Activated CD8-positive, alpha-beta memory T cell treated with anti-CD3 and anti-CD28 coated beads, Interleukin-2, amount 10 ng/mL, durations not matched to agents 7 days and 5 days (primary cell): ENCODE results near the gene LTBR. TPM values are rescaled to one million over a fixed set of nuclear protein-coding genes. Genes with fewer than 3 reads are reported as not detected.

ENCODE experiments used
- ATAC-seq: fragments of 150-1000 bp; cut with Tn5 transposase; one replicate; pipeline ENCODE4 v1.10.0; 2021; ENCODE audit warnings: moderate library complexity
- CTCF ChIA-PET: fragments of 350-600 bp; sonication (Branson Sonifier 250); formaldehyde crosslinking; loops from one replicate; lab custom pipeline; 2021; ENCODE audit warnings: antibody characterized with exemption; lab: Charles Lee
- DNase-seq: peaks from one replicate; pipeline ENCODE4 v3.0.0-alpha.2; 2020
- H3K27ac Mint-ChIP-seq: one replicate; pipeline ENCODE4 v1.8.0; 2021; ENCODE audit warnings: mild to moderate bottlenecking, mixed read lengths
- H3K27me3 Mint-ChIP-seq: one replicate; pipeline ENCODE4 v1.8.0; 2021; ENCODE audit warnings: mixed read lengths
- H3K36me3 Mint-ChIP-seq: one replicate; pipeline ENCODE4 v1.8.0; 2021; ENCODE audit warnings: mild to moderate bottlenecking, mixed read lengths
- H3K4me1 Mint-ChIP-seq: one replicate; pipeline ENCODE4 v1.8.0; 2021; ENCODE audit warnings: mixed read lengths
- H3K4me3 Mint-ChIP-seq: one replicate; pipeline ENCODE4 v1.8.0; 2021; ENCODE audit warnings: mild to moderate bottlenecking, moderate library complexity, mixed read lengths
- H3K9me3 Mint-ChIP-seq: one replicate; pipeline ENCODE4 v1.8.0; 2022; ENCODE audit warnings: low read depth, mixed read lengths
- total RNA-seq, 2 experiments: library from RNA; stranded (reverse); gene quantifications; one replicate each; pipeline ENCODE4 v1.2.3, GENCODE V29; 2021

The LTBR gene
- total RNA-seq, 2 experiments from 2014 or later: 0.30 to 0.41 TPM

GRCh38 chr12:6352193-6353173, 31.5 kb upstream of the LTBR start:
- peaks cover 9% of the 10 kb centered on the region for H3K27me3 Mint-ChIP-seq
- no peak overlapping the region for H3K4me3 Mint-ChIP-seq
- no peak for ATAC-seq
- no peak for DNase-seq
- H3K27ac Mint-ChIP-seq: no peak overlapping the region
- CTCF ChIA-PET: interaction anchor here (0.7 to 1.0 kb wide), 2 partner anchors 14 to 16 kb away, joined by 3 to 4 read pairs; no protein-coding TSS in a partner anchor
- H3K36me3 Mint-ChIP-seq: no peaks in the 10 kb centered on the region
- H3K9me3 Mint-ChIP-seq: no peaks in the 10 kb centered on the region
- H3K4me1 Mint-ChIP-seq: peaks cover 2% of the 10 kb centered on the region

- ATAC-seq (no peak), DNase-seq (no peak)
- Mint-ChIP-seq H3K4me1 (no peaks in the 10 kb centered on the region), H3K9me3 (no peaks in the 10 kb centered on the region), H3K27me3 (peaks cover 13% of the 10 kb centered on the region), H3K4me3 (no peak overlapping the region), H3K36me3 (no peaks in the 10 kb centered on the region), H3K27ac (no peak overlapping the region)
- CTCF ChIA-PET: interaction anchor here (1.3 to 3.1 kb wide), 2 partner anchors 9 to 20 kb away, joined by 3 to 32 read pairs; no protein-coding TSS in a partner anchor
Measured at GRCh38 chr12:6354495-6355393, 29.2 kb upstream of the LTBR start.

GRCh38 chr12:6355491-6356373, 28.2 kb upstream of the LTBR start:
- no peak overlapping the region for H3K27ac Mint-ChIP-seq
- H3K9me3 Mint-ChIP-seq: no peaks in the 10 kb centered on the region

GRCh38 chr12:6356374-6356820, 27.6 kb upstream of the LTBR start:
- Mint-ChIP-seq H3K27me3 (peaks cover 13% of the 10 kb centered on the region), H3K36me3 (no peaks in the 10 kb centered on the region), H3K27ac (no peak overlapping the region), H3K4me3 (no peak overlapping the region), H3K4me1 (peaks cover 10% of the 10 kb centered on the region), H3K9me3 (no peaks in the 10 kb centered on the region)
- CTCF ChIA-PET: interaction anchor here (1.2 to 3.1 kb wide), 3 partner anchors 10 to 21 kb away, joined by 3 to 32 read pairs (median 3); no protein-coding TSS in a partner anchor
- DNase-seq (no peak), ATAC-seq (no peak)

More at GRCh38 chr12:6355491-6356373, 28.2 kb upstream of the LTBR start:
- Mint-ChIP-seq H3K4me3 (no peak overlapping the region), H3K4me1 (peaks cover 6% of the 10 kb centered on the region), H3K36me3 (no peaks in the 10 kb centered on the region), H3K27me3 (peaks cover 13% of the 10 kb centered on the region)
- CTCF ChIA-PET: interaction anchor here (1.2 to 3.1 kb wide), 3 partner anchors 10 to 21 kb away, joined by 3 to 32 read pairs (median 3); no protein-coding TSS in a partner anchor
- DNase-seq (no peak), ATAC-seq (no peak)

- H3K4me1 Mint-ChIP-seq: peaks cover 14% of the 10 kb centered on the region
- no peak for DNase-seq
- no peak overlapping the region for H3K4me3 Mint-ChIP-seq
- no peak for ATAC-seq
- no peaks in the 10 kb centered on the region for H3K9me3 Mint-ChIP-seq
- H3K27ac Mint-ChIP-seq: no peak overlapping the region
- CTCF ChIA-PET: interaction anchor here (1.9 to 2.0 kb wide), 2 partner anchors 24 to 36 kb away, joined by 6 read pairs; no protein-coding TSS in a partner anchor
- peaks cover 13% of the 10 kb centered on the region for H3K27me3 Mint-ChIP-seq
- H3K36me3 Mint-ChIP-seq: no peaks in the 10 kb centered on the region
Measured at GRCh38 chr12:6358881-6359280, 25.1 kb upstream of the LTBR start.

- peaks cover 17% of the 10 kb centered on the region for H3K4me1 Mint-ChIP-seq
- CTCF ChIA-PET: interaction anchor here (1.2 to 2.1 kb wide), 5 partner anchors 14 to 179 kb away, joined by 3 to 8 read pairs (median 6); no protein-coding TSS in a partner anchor
- no peak overlapping the region for H3K27ac Mint-ChIP-seq
- H3K36me3 Mint-ChIP-seq: no peaks in the 10 kb centered on the region
- DNase-seq: no peak
- no peak overlapping the region for H3K4me3 Mint-ChIP-seq
- H3K27me3 Mint-ChIP-seq: peaks cover 13% of the 10 kb centered on the region
- no peak for ATAC-seq
- no peaks in the 10 kb centered on the region for H3K9me3 Mint-ChIP-seq
Measured at GRCh38 chr12:6360080-6360571, 23.8 kb upstream of the LTBR start.

- Mint-ChIP-seq H3K4me3 (no peak overlapping the region), H3K27ac (no peak overlapping the region), H3K9me3 (no peaks in the 10 kb centered on the region), H3K4me1 (peaks cover 17% of the 10 kb centered on the region), H3K36me3 (no peaks in the 10 kb centered on the region), H3K27me3 (peaks cover 13% of the 10 kb centered on the region)
- DNase-seq: no peak
- CTCF ChIA-PET: interaction anchor here (1.2 to 2.1 kb wide), 3 partner anchors 15 to 179 kb away, joined by 3 to 8 read pairs (median 3); no protein-coding TSS in a partner anchor
- ATAC-seq: no peak
Measured at GRCh38 chr12:6360578-6361490, 23.1 kb upstream of the LTBR start.

- ATAC-seq (no peak), DNase-seq (no peak)
- H3K27ac Mint-ChIP-seq: no peak overlapping the region
- CTCF ChIA-PET: interaction anchor here (2.1 kb wide), 1 partner anchor 16 kb away, joined by 8 read pairs; no protein-coding TSS in a partner anchor
- H3K27me3 Mint-ChIP-seq: peaks cover 5% of the 10 kb centered on the region
- peaks cover 17% of the 10 kb centered on the region for H3K4me1 Mint-ChIP-seq
- no peaks in the 10 kb centered on the region for H3K9me3 Mint-ChIP-seq
- H3K4me3 Mint-ChIP-seq: no peak overlapping the region
- H3K36me3 Mint-ChIP-seq: no peaks in the 10 kb centered on the region
Measured at GRCh38 chr12:6361834-6362233, 22.1 kb upstream of the LTBR start.

- no peaks in the 10 kb centered on the region for H3K36me3 Mint-ChIP-seq
- peaks cover 20% of the 10 kb centered on the region for H3K4me1 Mint-ChIP-seq
- H3K4me3 Mint-ChIP-seq: no peak overlapping the region
- H3K27ac Mint-ChIP-seq: no peak overlapping the region
- no peaks in the 10 kb centered on the region for H3K9me3 Mint-ChIP-seq
- CTCF ChIA-PET: interaction anchor here (1.0 to 7.1 kb wide), 6 partner anchors 13 to 39 kb away, joined by 3 to 107 read pairs (median 4); partner anchors contain the start of gene SCNN1A
- DNase-seq: no peak
- peaks cover 3% of the 10 kb centered on the region for H3K27me3 Mint-ChIP-seq
- ATAC-seq: no peak
Measured at GRCh38 chr12:6362403-6362802, 21.6 kb upstream of the LTBR start.

GRCh38 chr12:6363010-6363329, 21.0 kb upstream of the LTBR start:
- CTCF ChIA-PET: interaction anchor here (0.8 to 7.1 kb wide), 9 partner anchors 12 to 108 kb away, joined by 3 to 107 read pairs (median 4); partner anchors contain the start of genes SCNN1A and TNFRSF1A
- Mint-ChIP-seq H3K36me3 (no peaks in the 10 kb centered on the region), H3K27ac (no peak overlapping the region), H3K4me3 (no peak overlapping the region), H3K27me3 (peaks cover 3% of the 10 kb centered on the region), H3K4me1 (peaks cover 25% of the 10 kb centered on the region), H3K9me3 (no peaks in the 10 kb centered on the region)
- DNase-seq: no peak
- ATAC-seq: no peak
